HG02885 (cell line): Measurements from ENCODE around the gene PIGT.
"Not testable (repeated sequence)": the region's sequence is repeated elsewhere in the genome, so short reads cannot be mapped to it uniquely, and the experiment has no call there.

Source experiments
- ATAC-seq: cut with Tn5 transposase; IDR thresholded peaks from one replicate; pipeline ENCODE4 v1.9.1; 2021; ENCODE audit warnings: mild to moderate bottlenecking; ENCODE audit not compliant: unreplicated experiment, poor library complexity

The PIGT gene

DNA sequence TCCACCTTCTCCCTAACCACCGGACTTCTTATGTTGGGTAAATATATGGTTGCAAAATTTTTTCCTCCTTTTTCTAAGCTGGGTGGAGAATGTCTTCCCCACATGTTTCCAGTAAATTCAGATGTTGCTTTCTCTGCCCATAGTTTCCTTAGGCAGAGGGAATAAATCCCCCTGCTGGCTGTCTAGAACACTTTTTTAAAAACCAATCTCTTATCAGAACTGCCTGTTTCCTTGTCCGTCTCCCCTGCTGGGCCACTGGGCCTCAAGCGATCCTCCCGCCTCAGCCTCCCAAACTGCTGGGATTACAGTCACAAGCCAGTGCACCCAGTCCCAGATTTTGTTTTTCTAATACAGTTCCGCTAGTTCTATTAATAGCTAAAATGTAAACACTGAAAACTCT lies 43.7 kb downstream of the PIGT start:
- ATAC-seq: no peak

GRCh38 chr20:45461225-45461624 lies 45.3 kb downstream of the PIGT start:
- no peak for ATAC-seq

GRCh38 chr20:45462711-45463509 lies 47.0 kb downstream of the PIGT start:
- no peak for ATAC-seq

DNA sequence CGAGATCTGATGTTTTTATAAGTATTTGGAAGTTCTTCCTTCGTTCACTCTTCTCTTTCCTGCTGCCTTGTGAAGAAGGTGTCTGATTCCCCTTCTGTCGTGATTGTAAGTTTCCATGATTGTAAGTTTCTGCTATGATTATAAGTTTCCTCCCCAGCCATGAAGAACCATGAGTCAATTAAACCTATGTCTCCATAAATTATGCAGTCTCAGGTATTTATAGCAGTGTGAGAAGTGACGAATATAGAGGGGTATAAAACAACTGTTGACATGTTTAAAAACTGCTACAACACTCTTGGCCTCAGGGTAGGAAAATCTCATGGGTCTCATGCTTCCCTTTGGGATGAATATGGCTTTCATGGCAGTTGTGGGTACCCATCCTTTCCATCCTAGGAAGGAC lies 47.8 kb downstream of the PIGT start:
- ATAC-seq: no peak

GRCh38 chr20:45465491-45466266 lies 49.7 kb downstream of the PIGT start:
- ATAC-seq: no peak

DNA sequence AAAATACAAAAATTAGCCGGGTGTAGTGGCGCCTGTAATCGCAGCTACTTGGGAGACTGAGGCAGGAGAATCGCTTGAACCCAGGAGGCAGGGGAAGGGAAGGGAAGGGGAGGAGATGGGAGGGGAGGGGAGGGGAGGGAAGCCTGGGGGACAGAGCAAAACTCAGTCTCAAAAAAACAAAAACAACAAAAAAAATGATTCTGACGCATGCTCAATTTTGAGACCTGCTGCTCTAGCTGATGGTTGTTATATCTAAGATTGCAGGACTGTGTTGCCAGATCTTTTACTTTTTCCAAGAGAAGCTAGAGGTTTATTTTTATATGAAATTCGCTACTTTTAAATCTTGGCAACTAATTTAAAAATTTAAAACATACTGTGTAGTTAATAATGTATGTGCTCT lies 51.2 kb downstream of the PIGT start:
- ATAC-seq: no peak

DNA sequence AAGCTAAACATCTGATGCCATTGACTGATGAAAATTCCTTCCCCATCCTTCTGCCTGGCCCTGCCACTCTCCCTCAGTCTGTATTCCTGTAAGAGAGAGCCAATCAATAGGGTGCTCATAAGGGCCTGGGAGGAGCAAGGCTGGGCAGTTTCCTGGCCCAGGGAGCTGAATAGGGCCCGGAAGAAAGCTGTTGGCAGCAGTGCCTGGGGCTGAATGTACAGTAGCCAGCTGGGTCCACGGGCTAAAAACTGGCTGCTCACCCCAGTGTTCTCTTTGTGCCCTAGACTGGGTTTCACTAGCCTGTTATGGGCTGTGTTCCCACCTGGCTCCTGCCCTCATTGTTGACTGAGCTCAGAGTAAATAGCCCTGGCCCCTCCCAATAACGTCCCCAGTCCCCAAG lies 51.9 kb downstream of the PIGT start:
- no peak for ATAC-seq

DNA sequence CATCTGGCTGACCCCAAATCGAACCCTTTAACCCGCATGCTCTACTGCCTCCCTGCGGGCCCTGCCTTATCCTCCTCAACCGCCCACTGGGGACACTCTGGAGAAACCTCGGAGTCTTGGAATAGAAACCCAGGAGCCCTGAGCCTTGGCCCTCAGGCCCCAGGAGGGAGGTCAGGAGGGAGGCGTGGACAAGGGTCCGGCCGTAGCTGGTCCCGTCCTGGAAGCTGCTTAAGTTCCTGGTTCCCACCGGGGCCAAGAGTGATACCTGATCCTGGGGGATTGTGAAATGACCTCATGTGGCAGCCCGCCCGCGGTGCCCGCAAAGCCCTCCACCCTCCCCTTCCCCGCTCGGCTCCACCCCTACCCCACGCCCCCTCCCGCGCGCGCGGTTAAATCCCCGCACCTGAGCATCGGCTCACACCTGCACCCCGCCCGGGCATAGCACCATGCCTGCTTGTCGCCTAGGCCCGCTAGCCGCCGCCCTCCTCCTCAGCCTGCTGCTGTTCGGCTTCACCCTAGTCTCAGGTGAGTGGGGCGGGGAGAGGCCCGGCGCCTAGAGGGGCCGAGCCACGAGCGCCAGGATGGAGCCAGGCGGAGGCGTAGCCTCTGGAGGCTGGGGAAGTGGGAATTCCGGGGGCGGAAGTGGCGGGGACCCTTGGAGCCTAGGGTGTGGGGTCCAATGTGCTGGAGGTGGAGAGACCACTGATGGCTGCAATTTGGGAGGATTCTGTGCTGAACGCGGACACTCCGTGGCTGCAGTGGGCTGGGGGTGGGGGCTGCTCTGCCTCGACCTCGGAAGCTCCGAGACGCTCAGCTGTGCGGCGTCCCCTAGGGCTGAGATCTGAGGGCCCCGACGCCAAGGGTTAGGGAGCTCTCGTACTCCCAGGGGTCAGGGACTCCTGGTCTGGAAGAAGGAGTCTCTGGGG lies 53.7 kb downstream of the PIGT start, which contains the start of gene WFDC2:
Gene WFDC2, plus strand, starts transcription at position 418 of the 926 bp plus-strand sequence. Its CDS starts 29 bp downstream, at position 447.
- no peak for ATAC-seq

GRCh38 chr20:45470262-45470931 lies 54.5 kb downstream of the PIGT start:
- no peak for ATAC-seq

DNA sequence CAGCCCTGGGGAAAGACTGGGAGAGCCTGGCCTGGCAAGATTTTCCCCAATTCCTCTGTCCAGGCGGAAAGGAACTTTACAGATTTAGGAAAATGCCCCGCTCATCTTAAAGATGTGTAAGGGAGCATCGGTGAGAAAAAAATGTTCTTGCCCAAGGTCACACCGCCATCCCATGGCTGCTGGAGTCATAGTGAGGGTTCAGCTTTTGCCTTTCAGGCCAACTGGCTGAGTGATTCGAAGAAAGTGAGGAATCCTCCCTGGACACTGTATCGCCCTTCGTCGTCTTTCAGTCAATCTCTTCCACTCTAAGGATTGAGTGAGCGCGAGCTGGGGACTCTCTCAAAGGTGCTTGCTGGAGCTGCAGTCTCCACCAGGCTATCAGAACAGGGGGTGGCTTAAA lies 55.0 kb downstream of the PIGT start:
- no peak for ATAC-seq

GRCh38 chr20:45472286-45472685 lies 56.3 kb downstream of the PIGT start:
- not testable (repeated sequence) for ATAC-seq
